Urothelium cell line (cell line): Measurements from ENCODE around the gene TMEM205.
"Not testable (repeated sequence)": the region's sequence is repeated elsewhere in the genome, so short reads cannot be mapped to it uniquely, and the experiment has no call there.

ENCODE experiments used
- DNase-seq: peaks from one replicate; pipeline ENCODE4 v3.0.0; 2011; ENCODE audit warnings: low spot score, mixed read lengths
- FAIRE-seq: peaks from 2 replicates; lab custom pipeline; 2011; peaks lifted over from hg19 to GRCh38; lab: Jason Lieb, UNC

The TMEM205 gene

DNA sequence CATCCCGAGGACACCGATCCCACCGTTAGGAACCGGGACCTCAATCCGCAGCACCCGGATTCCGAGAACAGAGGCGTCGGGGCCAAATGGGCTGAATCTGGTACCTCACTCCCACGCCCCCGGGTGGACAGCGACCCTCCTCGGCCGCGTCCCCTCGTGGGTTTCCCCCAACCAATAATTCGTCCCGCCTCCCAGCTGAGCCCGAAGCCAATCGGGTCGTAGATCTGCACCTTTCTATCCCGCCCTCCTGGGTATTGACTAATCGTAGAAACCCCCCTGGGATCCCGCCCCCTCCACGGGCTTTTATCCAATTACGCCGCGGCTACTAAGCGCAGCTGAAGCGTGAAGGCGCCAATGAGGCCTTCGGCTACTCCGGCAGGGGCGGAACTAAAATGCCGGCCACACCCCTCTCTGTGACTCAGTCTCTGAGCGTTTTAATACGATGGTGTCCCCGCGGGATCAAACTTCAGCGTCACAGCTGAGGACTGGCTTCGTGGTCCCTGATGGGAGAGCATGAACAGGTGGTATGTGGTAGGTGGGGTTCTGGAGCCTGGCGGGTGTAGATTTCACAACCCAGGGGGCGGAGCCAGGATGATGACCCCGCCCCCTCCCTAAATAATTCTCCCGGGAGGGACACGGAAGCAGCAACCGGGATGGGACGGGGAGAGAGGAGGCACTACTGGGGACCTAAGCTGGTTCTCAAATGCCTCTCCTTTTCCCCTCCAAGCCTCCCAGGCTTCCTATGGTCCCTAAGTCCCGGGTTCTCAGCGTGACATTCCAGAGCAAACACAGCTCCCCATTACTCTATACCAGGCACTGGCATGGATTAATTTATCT is at the start of gene TMEM205, which contains the start of gene CCDC159:
Gene TMEM205, minus strand, starts transcription at position 165 of the 837 bp plus-strand sequence. CDS start 649 bp downstream, outside the sequence.
Gene CCDC159, plus strand, starts transcription at position 416 of the 837 bp plus-strand sequence. Its CDS starts 88 bp downstream, at position 504.
- FAIRE-seq = no peak
- peak; percentile 93 for DNase-seq

- FAIRE-seq (no peak), DNase-seq (no peak)
Observed at GRCh38 chr19:11390933-11391680, 45.0 kb upstream of the TMEM205 start.

DNA sequence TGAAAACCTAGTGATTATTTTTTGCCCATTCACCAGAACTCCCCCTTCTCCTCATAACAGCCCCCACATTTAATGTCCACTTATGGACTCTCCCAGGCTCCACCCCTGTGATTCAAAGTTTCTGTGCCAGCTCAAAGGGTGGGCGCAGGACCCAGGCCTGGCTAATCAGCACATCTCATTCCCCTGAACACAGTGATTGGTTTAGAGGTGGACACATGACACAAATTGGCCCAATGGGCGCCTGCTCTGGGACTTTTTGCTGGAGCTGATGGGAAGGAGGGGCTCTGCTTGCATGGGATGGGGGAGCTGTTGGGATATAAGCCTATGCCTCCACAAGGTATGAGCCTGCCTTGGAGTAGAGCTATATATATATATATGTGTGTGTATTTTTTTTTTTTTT is 44.3 kb upstream of the TMEM205 start:
- DNase-seq (no peak), FAIRE-seq (no peak)

GRCh38 chr19:11387162-11388034 is 41.3 kb upstream of the TMEM205 start:
- DNase-seq (no peak), FAIRE-seq (no peak)

DNA sequence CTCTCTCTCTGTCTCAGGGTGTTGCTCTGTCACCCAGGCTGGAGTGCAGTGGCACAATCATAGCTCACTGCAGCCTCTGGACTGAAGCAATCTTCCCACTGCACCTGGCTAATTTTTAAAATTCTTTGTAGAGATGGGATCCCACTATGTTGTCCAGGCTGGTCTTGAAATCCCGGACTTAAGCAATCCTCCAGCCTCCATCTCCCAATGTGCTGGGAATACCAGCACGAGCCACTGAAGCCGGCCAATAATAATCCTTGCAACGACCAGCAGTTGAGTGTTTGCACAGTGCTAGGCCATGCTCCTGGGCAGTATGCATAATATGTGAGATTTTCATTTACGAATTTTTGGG is 38.7 kb upstream of the TMEM205 start:
- DNase-seq = no peak
- no peak for FAIRE-seq

DNA sequence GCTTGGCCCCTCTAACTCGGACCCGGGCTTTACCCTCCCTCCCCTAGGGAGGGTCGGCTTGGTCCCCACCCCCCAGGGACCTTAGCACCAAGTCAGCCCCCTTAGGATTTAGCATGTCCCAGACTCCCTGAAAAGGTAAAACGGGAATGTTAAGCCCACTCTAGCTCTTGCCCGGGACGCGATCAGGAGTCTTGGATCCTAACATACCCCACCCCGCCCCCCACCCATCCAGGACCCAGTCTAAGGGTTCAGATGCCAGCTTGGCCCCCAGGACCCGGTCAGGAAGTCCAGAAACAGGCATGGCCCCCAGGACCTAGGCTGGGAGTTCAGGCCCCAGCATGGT is 37.6 kb upstream of the TMEM205 start:
- DNase-seq = no peak

DNA sequence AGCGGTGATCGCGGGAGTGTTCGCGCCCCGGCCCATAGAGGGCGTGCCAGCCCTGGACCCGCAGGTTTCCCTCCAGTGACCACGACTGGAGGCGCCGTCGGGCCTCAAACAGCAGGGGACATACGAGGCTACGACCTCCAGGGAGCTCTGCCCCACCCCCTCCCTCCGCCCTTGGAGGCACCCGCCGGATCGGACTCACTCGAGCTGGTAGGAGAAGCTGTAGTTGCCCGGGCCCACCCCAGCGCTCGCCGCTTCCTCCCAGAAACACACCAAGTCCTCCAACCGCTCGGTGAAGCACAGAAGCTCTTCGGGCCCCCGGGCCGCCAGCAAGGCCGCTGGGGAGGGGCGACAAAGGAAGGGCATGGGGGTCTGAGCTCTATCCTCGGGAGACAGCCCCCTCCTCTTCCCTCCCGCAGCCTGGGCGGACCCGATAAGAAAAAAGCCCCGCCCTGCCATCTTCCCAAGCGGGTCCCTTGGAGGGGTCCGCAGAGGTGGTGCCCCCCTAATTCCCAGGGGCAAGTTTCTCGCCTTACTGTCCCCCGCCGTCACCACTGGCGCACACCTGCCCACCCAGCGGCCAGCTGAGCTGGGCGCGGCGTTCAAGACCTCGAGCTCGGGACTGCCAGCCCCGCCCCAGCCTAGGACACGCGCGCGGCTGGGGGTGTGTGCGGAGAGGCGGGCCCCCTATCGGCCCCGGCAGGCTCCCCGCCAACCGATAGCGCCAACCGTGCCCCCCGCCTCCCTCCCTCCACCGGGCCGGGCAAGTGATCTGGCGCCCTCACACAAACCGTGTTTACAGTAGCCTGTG is 37.0 kb upstream of the TMEM205 start:
- DNase-seq = peak; percentile 62
- no peak for FAIRE-seq

More for the DNA sequence above, 37.6 kb upstream of the TMEM205 start:
- FAIRE-seq = no peak

DNA sequence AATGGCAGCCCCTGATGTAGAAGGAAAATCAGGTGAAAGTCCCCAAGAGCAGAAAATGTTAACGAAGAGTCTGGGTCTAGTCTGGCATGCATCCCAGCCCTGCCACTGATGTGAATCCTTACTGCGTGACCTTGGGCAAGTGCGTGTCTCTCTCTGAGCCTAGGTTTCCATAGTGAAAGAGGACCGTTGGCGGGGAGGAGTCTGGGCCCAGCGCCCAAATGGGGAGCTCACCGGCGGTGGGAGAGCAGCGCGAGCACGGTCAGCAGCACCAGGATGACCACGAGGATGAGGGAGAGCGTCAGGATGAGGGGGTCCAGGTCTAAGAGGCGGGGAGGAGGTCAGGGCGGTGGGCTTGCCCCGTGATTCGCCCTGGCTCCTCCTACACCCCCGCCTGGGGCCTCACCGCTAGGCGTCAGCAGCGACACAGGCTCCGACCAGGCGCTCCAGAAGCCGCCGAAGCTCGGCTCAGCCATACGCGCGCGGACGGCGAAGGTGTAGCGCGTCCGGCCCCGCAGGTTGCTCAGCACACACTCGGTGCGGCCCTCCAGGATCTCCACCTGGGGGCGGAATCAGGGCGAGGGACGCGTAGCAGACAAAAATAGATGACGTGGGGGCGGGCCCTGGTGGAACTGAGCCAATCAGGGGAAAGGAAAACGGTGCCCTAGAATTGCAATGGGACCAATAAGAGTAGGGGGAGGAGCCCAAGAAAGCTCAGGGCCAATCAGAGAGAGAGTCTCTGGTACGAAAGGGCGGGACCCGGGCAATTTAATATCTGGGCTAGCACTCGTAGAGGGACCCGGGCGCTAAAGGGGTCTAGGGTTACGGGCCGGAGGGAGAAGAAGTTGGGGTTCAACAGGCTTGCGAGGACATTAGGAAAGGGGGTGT is 34.8 kb upstream of the TMEM205 start:
- DNase-seq (peak; percentile 93), FAIRE-seq (no peak)

GRCh38 chr19:11379857-11380350 is 33.8 kb upstream of the TMEM205 start:
- no peak for DNase-seq
- no peak for FAIRE-seq

DNA sequence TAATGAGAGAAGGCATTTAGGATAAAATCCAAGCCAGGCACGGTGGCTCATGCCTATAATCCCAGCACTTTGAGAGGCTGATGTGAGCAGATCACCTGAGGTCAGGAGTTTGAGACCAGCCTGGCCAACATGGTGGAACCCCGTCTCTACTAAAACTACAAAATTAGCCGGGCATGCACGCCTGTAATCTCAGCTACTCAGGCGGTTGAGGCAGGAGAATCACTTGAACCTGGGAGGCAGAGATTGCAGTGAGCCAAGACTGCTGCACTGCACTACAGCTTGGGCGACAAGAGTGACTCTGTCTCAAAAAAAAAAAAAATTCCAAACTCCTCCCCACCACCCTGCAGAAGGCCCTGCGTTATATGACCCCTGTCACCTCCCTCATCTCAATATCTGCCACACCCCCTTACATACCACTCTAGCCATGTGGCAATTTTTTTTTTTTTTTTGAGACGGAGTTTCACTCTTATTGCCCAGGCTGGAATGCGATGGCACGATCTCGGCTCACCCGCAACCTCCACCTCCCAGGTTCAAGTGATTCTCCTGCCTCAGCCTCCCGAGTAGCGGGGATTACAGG is 33.3 kb upstream of the TMEM205 start:
- DNase-seq, FAIRE-seq: not testable (repeated sequence)

- DNase-seq (no peak), FAIRE-seq (no peak)
Observed at GRCh38 chr19:11378319-11379189, 32.5 kb upstream of the TMEM205 start.

GRCh38 chr19:11377756-11378155 is 31.7 kb upstream of the TMEM205 start:
- no peak for DNase-seq

GRCh38 chr19:11377237-11377636 is 31.2 kb upstream of the TMEM205 start:
- no peak for FAIRE-seq

More at GRCh38 chr19:11377756-11378155, 31.7 kb upstream of the TMEM205 start:
- FAIRE-seq = no peak

GRCh38 chr19:11375143-11375948 is 29.3 kb upstream of the TMEM205 start:
- DNase-seq = no peak
- FAIRE-seq = no peak

More at GRCh38 chr19:11377237-11377636, 31.2 kb upstream of the TMEM205 start:
- DNase-seq = no peak

DNA sequence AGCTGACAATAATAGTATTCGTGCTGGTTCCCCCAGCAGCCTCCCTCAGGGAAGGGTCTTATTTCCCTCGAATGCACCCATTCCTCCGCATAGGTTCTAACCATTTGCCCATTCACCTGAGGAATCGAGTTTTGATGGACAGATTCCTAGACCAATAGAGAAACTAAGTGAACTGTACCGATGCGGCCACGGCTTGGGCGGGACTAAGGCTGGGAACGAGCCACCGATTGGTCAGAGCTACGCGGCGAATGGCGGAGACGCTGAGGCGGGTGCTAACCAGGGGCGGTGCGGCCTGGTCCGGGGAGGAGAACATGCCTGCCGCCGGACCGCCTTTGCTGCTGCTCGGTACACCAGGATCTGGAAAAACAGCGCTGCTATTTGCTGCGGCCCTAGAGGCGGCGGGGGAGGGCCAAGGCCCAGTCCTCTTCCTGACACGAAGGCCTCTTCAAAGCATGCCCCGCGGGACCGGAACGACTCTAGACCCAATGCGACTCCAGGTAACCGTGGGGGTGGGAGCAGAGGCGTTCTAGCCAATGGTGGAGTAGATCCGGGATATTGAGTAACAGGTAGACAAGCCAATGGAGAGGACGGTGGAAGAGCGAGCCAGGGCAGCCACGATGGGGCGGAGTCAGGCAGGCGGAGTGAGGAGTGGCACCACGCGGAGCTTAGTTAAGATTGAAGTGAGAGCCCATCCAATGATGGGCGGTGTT is 28.5 kb upstream of the TMEM205 start, which contains the start of gene SWSAP1:
Gene SWSAP1, plus strand, starts transcription at position 234 of the 710 bp plus-strand sequence. Its CDS starts 15 bp downstream, at position 249.
- FAIRE-seq (peak; percentile 27), DNase-seq (peak; percentile 94)

GRCh38 chr19:11373885-11374432 is 27.9 kb upstream of the TMEM205 start:
- FAIRE-seq (no peak), DNase-seq (no peak)
